Activated CD8-positive, alpha-beta memory T cell treated with anti-CD3 and anti-CD28 coated beads, Interleukin-2, amount 50 U/mL, for 24 hours (primary cell): ENCODE measurements around the gene CCL18.
"Not testable (repeated sequence)": the region's sequence is repeated elsewhere in the genome, so short reads cannot be mapped to it uniquely, and the experiment has no call there.

Source experiments
- DNase-seq: peaks from one replicate; pipeline ENCODE4 v3.0.0-alpha.2; 2020; ENCODE audit errors: extremely low read depth

The CCL18 gene

GRCh38 chr17:36071751-36072150 lies 7.7 kb downstream of the CCL18 start:
- no peak for DNase-seq

GRCh38 chr17:36072431-36073121 lies 8.5 kb downstream of the CCL18 start:
- DNase-seq, result peak; percentile 53

GRCh38 chr17:36074365-36074764 lies 10.3 kb downstream of the CCL18 start:
- DNase-seq, result no peak

DNA sequence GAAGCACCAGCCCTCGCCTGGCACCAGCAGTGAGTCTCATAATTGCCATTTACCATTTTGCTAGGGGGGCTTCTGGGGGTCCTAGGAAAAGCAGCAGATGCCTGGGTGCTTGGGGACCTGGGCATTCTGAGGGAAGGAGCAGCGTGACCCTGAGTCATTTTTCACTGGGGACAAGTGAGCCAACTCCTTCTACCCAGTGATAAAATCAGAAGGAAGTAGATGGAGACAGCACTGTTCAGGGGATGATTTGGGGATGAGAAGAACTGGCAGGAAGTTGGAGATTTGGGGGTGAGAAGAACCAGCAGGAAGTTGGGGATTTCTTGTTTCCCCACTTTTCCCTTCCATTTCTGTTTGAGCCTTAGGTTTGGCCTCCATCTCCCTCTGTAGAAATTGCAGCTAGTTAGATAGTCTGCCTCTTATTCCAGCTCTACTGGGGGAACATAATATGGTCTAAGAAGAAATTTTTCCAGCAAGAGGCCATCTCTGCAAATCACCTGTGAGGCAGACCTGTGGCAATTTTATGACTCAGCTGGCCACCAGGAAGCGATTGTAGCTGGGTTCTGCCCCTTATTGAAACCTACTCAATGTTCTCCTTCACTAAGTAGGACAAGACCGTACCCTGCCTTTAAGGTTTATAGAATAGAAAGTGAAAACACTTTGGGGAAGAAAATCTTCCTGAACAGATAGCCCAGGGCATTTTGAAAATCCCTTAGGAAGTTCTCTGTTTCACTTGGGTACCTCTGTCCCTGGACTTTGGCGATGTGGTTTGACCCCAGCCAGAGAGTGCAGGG lies 17.8 kb downstream of the CCL18 start:
- DNase-seq, result not testable (repeated sequence)

GRCh38 chr17:36082482-36083120 lies 18.5 kb downstream of the CCL18 start:
- not testable (repeated sequence) for DNase-seq

- DNase-seq, result not testable (repeated sequence)
Observed at GRCh38 chr17:36083691-36084090, 19.6 kb downstream of the CCL18 start.

DNA sequence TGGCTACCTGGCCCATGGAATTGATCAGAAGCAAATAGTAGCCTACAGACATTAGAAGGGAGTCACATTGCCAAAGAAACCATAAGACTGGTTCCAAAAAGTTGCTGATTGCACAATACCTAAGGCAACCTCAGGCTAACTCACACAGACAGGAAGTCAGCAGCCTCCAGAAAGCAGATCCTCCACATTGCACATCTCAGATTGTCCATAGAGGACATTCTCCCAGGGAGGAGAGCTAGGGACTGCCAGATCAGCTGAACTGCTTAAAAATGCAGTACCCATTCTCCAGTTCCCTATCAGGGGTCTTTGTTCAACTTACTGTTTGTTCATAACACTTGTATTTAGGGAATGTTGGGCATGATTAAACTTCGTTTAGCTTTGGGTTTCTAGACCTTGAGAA lies 21.7 kb downstream of the CCL18 start:
- DNase-seq, result no peak

- DNase-seq, result no peak
Observed at GRCh38 chr17:36086791-36087190, 22.7 kb downstream of the CCL18 start.

DNA sequence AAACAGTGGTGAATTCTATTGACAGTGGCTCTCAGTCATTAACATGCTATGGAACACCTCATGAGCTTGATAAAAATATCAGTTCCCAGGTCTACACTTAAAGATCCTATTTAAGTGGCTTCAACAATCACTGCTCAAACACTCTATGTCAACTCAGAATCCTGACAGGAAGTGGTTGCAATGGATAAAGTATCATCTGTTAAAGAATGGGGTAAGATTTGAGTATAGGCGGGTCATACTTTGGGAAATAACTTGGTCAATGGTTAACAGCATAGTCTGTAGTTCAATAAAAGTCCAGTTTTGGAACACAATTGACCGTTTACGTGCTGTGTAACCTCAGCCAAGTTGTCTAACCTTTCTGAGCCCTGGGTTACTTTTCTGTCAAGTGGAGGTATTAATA lies 23.4 kb downstream of the CCL18 start:
- DNase-seq, result not testable (repeated sequence)

DNA sequence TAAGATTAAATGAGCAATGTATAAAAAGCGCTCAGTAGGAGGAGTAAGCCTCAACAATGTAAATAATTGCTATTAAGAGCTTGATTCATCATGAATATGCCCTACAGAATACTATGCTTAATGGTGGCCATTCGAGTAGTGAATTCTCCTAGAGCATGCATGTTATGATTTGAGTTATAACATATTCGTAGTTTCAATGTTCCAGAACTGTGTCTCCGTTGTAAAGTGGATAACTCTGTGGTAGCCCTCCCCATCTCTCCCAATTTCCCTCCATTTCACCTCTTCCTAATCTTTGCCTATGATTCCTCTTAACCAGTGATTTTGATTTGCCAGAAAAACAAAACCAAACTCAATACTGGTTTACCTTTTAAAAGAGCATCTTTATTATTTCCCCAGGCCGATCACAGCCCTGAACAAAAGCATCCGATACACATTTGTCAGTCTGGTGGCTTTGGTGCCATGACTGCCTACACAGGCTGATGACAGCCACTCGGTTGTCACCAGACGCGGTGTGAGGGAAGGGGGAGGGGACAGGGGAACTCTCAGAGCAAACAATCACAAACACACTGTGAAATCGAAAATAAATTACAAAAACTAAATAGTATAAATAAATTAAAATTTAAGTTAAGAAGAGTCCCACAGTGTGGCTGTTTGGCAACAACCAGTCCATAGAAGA lies 24.0 kb downstream of the CCL18 start:
- not testable (repeated sequence) for DNase-seq

- no peak for DNase-seq
Observed at GRCh38 chr17:36088670-36089338, 24.7 kb downstream of the CCL18 start.

DNA sequence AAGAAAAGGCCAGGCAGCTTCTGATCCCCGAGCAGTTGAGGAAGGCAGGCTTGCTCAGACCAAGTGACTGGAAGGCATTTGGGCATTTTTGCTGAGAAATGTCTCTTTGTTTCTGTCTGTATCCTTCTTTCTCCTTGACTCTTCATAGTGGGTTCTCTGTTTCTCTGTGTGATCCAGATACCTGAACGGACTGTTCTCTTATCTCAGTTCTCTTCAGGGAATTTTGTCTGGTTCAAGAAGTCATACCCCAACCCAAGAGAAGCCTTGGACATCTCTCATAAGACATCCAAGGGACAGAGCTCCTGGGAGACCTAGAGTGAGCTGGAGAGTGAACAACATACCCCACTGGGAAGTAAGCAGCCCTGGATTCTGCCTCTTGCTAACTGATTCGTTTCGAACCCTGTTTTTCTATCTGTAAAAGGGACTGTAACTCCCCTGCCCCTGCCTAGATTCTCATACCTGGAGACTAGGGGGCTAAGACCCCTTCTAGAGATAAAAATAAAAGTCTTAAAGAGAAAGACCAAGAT lies 25.3 kb downstream of the CCL18 start:
- no peak for DNase-seq

DNA sequence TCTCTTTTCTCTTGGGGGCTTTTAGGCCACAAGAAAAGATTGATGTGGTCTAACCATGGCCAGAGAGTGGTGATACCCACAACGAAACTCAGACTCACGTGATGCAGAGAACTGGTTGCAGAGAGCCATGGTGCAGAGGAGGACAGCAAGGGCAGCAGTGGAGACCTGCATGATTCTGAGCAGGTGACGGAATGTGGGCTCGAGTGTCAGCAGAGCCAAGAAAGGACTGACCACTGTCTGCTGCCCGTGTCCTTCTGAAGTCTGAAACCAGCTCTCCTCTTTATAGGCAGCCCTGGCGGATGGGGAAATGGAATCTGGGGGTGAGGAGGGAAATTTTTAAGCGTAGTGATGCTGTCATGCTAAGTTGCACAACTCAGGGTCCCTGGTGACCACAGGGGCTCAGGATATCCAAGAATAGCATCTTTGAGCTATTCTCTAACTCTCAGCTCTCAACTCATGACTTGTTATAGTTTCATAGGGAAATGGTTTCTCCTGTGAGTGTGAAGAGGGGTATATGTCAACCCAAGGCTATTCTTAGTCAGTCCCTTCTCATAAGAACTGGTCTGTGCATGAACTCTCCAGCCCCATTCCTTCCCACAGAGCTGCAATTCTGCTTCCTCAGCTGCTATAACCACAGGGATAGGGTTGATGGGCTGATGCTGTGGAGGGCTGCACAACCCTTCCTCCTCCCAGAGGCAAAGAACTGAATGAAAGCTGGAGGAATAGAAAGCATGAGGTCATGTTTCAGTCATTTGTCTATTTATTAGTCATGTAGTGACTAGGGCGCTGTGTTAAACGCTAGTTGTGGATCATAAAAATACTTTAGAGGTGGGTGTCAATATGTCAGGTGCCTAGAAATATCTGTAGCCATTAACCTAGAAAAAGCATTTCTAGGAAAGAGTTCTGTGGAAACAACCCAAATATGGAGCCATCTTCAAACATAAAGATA lies 26.1 kb downstream of the CCL18 start, which contains the start of gene CCL3:
TSS of gene CCL3 (minus strand) at position 256 of the 949 bp plus-strand sequence. CDS start at position 171, 85 bp downstream.
- no peak for DNase-seq

GRCh38 chr17:36092230-36092629 lies 28.2 kb downstream of the CCL18 start:
- no peak for DNase-seq

DNA sequence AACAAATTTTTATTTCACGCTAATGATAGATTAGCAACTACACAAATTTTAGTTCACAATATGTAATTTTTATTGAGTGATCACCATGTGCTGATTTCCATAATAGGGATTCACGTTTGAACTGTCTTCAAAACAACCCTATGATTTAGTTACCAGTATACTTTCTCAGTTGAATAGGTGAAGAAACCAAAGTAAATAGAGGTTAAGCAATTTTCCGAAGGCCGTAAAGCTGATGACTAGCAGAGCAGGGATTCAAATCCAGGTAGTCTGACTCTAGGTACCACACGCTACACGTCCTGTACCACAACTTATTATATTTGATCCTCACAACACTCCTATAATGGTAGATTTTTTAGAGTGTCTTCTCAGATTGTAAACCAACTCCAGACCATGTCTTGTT lies 28.6 kb downstream of the CCL18 start:
- not testable (repeated sequence) for DNase-seq

GRCh38 chr17:36094232-36094631 lies 30.2 kb downstream of the CCL18 start:
- no peak for DNase-seq

DNA sequence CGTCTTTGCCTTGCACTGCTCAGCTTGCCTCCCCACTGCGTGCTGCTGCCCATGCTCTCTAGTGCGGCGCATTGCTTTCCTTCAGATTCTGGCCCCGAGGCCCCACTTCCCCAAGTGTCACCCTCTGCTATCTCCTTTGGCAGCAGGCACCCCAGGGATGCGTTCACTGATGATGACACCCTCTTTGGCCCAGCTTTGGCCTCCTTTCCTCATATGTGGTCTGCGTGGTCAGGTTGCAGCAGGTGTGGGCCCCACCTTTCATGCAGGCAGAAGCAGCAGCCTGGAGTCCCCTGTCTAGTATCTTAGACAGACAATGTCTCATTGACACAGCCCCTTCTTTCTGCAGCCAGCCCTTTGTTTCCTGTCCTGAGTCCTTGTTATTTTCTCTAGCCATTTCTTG lies 30.7 kb downstream of the CCL18 start:
- DNase-seq, result no peak

GRCh38 chr17:36095992-36096391 lies 31.9 kb downstream of the CCL18 start:
- no peak for DNase-seq

DNA sequence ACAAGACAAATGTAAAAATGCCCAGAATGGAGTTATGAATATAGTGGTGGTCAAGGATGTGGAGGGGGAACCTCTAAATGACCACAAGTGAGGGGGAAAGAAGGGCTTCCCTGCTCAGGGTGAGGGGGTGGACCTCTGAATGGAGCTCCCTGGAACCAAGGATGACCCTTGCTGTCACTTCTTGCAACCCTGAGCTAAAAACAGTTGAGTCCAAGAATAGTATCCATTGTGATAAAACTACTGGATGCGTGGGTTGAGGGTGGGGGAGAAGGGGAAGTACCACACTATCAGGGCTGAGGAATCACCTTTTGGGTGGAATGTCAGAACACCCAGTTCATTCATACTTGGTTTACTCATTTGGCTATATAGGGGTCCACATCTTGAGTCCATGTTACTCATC lies 34.9 kb downstream of the CCL18 start:
- not testable (repeated sequence) for DNase-seq

- DNase-seq, result not testable (repeated sequence)
Observed at GRCh38 chr17:36103401-36103975, 39.4 kb downstream of the CCL18 start, which contains the start of gene CCL4. Gene CCL4, plus strand, starts transcription at chr17:36103827. Its CDS starts 79 bp downstream, at chr17:36103906.
